HL-60 (cell line): ENCODE measurements around the gene SPIN1.

ENCODE experiments used
- DNase-seq, 2 experiments: peaks; one replicate each; pipeline ENCODE4 v3.0.0-alpha.2; 2010 to 2020; ENCODE audit warnings: low read depth in 1 of 2, low spot score in 1 of 2
- H3K27ac ChIP-seq: fragments of 250-450 bp; sonication (Bioruptor Pico); replicated peaks from 2 replicates; pipeline ENCODE4 v1.5.1; 2020; ENCODE audit warnings: mild to moderate bottlenecking, moderate library complexity
- H3K27me3 ChIP-seq: fragments of 250-450 bp; sonication (Bioruptor Pico); 2 replicates; pipeline ENCODE4 v1.5.1; 2021; ENCODE audit warnings: mild to moderate bottlenecking, moderate library complexity; ENCODE audit not compliant: insufficient read depth, poor library complexity, severe bottlenecking
- H3K4me3 ChIP-seq: replicated peaks from 2 replicates; pipeline ENCODE4 v1.5.1; 2011; ENCODE audit warnings: mild to moderate bottlenecking, control low read depth, low read length; ENCODE audit not compliant: insufficient read depth
- CTCF ChIP-seq: IDR thresholded peaks from one replicate; pipeline ENCODE4 v1.5.1; 2011; ENCODE audit warnings: low read length, control low read depth, inconsistent platforms; ENCODE audit not compliant: insufficient read depth
- GABPA ChIP-seq: IDR thresholded peaks from 2 replicates; pipeline ENCODE4 v1.6.1; 2012; ENCODE audit warnings: low read depth
- POLR2AphosphoS5 ChIP-seq: IDR thresholded peaks from 2 replicates; pipeline ENCODE4 v1.6.1; 2012; ENCODE audit warnings: low read depth
- SPI1 ChIP-seq: IDR thresholded peaks from 2 replicates; pipeline ENCODE4 v1.6.1; 2012; ENCODE audit warnings: low read depth, mild to moderate bottlenecking, borderline replicate concordance
- TF ChIP-seq, protein P1 (sequence below): IDR thresholded peaks from 2 replicates; pipeline ENCODE4 v1.6.1; 2012; ENCODE audit warnings: low read depth; ENCODE audit not compliant: insufficient replicate concordance

Gene SPIN1

DNA sequence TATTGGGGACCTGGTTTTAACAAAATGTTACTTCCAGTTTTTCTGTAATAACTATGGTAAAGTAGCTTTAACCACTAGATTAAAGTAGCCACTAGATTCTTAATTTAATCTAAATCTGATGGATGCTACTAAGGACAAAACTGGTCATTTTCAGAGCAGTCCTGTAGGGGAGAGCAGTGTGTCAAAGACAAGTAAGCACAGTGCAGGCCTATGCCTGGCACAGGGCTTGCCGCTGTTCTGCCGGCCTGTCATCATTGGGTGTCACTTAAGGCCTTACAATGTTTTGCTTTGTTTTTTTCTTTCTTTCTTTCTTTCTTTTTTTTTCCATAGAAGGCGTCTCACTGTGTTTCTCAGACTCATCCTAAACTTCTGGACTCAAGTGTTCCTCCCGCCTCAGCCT lies 93.7 kb downstream of the SPIN1 start:
- no peak overlapping the region for H3K4me3 ChIP-seq
- no peaks in the 10 kb centered on the region for H3K27me3 ChIP-seq
- DNase-seq: no peak

GRCh38 chr9:88488166-88488565 lies 99.9 kb downstream of the SPIN1 start:
- H3K27ac ChIP-seq: no peak overlapping the region
- TF ChIP-seq SPI1 (no peak), POLR2AphosphoS5 (no peak), CTCF (no peak)
- H3K27me3 ChIP-seq: no peaks in the 10 kb centered on the region
- DNase-seq: no peak
- no peak overlapping the region for H3K4me3 ChIP-seq

More for the DNA sequence above, 93.7 kb downstream of the SPIN1 start:
- H3K27ac ChIP-seq: no peak overlapping the region
- TF ChIP-seq, protein P1, sequence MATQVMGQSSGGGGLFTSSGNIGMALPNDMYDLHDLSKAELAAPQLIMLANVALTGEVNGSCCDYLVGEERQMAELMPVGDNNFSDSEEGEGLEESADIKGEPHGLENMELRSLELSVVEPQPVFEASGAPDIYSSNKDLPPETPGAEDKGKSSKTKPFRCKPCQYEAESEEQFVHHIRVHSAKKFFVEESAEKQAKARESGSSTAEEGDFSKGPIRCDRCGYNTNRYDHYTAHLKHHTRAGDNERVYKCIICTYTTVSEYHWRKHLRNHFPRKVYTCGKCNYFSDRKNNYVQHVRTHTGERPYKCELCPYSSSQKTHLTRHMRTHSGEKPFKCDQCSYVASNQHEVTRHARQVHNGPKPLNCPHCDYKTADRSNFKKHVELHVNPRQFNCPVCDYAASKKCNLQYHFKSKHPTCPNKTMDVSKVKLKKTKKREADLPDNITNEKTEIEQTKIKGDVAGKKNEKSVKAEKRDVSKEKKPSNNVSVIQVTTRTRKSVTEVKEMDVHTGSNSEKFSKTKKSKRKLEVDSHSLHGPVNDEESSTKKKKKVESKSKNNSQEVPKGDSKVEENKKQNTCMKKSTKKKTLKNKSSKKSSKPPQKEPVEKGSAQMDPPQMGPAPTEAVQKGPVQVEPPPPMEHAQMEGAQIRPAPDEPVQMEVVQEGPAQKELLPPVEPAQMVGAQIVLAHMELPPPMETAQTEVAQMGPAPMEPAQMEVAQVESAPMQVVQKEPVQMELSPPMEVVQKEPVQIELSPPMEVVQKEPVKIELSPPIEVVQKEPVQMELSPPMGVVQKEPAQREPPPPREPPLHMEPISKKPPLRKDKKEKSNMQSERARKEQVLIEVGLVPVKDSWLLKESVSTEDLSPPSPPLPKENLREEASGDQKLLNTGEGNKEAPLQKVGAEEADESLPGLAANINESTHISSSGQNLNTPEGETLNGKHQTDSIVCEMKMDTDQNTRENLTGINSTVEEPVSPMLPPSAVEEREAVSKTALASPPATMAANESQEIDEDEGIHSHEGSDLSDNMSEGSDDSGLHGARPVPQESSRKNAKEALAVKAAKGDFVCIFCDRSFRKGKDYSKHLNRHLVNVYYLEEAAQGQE: no peak
- TF ChIP-seq CTCF: no peak
- no peak for TF ChIP-seq GABPA
- TF ChIP-seq POLR2AphosphoS5: no peak
- TF ChIP-seq SPI1: no peak

- Histone ChIP-seq H3K4me3 (no peak overlapping the region), H3K27ac (no peak overlapping the region), H3K27me3 (no peaks in the 10 kb centered on the region)
- no peak for TF ChIP-seq CTCF
- TF ChIP-seq, protein P1: no peak
- no peak for TF ChIP-seq POLR2AphosphoS5
- TF ChIP-seq SPI1: no peak
- TF ChIP-seq GABPA: no peak
- DNase-seq: no peak
Observed at GRCh38 chr9:88494983-88495721, 106.9 kb downstream of the SPIN1 start.

DNA sequence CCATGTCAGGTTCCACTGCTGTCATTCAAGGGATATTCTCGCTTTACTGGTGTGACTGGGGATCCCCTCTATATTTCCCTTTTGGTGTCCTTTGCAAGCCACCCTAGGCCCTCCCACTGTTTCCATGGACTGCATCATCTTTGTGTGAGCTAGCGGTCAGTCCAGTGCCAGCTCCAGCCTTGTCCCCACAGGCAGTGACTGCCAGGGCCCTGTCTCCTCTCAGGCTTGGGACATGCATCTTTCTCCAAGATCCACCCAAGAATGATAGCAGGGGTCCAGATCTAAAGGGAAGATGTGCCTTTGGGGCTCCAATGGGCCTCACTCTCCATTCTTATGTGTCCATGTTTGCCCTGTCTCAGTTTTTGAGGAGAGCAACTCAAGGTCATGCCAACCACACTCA lies 109.0 kb downstream of the SPIN1 start:
- no peak overlapping the region for H3K27ac ChIP-seq
- TF ChIP-seq SPI1: no peak
- no peak for TF ChIP-seq CTCF
- no peak for TF ChIP-seq POLR2AphosphoS5
- TF ChIP-seq, protein P1: no peak
- no peak for TF ChIP-seq GABPA
- H3K4me3 ChIP-seq: no peak overlapping the region
- no peaks in the 10 kb centered on the region for H3K27me3 ChIP-seq
- no peak for DNase-seq
